ENCODE data around the gene JSRP1. TPM values are rescaled to one million over a fixed set of nuclear protein-coding genes. Genes with fewer than 3 reads are reported as not detected.

JSRP1 gene
- total and polyA plus RNA-seq, 7 donors: 0.36 to 1.6 (median 1.0) TPM; not detected in 4

DNA sequence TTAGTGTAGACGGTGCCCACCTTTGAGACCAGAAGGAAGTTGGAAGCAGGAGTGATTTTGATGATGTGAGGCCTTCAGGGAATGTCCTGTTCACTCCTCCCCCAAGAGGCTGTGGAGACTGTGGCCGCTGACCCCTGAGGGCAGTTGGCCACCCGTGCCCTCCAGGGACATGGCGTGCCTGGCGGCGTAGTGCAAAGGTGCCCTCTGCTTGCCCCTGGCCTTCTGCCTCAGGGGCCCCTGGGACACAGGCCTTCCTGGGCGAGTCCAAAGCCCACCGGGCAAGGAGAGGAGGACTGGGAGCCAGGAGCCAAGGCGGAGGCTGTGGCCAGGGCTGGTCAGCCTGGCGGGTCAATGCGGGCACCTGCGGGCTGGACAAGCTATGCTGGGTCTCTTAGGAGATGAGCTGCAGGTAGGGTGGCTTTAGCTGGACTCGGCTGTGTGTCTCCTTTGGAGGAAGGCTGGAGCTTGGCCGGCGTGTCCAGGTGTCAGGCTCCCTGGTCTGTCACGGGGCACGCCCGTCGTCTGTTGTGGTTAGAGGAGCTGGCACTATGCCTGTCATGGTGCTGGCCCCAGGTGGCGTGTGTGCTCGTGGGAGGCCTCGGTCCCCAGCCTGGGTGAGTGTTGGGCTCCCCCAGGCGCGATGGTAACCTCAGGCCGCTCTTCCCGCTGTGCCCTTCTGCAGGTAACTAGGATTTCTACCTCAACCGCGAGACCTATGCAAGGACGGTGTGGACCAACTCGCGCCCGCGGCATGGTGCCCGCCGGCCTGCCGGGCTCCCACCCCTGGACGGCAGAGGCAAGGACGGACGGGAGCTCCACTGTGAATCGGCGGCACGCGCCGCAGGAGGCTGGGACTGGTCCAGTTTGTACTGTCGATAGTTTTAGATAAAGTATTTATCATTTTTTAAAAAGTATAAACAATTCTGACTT is 26.8 kb downstream of the JSRP1 start:
- no peaks in the 10 kb centered on the region for H3K27me3 ChIP-seq
- H3K4me3 ChIP-seq: no peak overlapping the region
- H3K27ac ChIP-seq: no peak overlapping the region
- TF ChIP-seq POLR2AphosphoS5 (IDR thresholded peaks at IDR 0.05) (no peak), EP300 (IDR thresholded peaks at IDR 0.05) (no peak), POLR2A (IDR thresholded peaks at IDR 0.05) (no peak)
- TF ChIP-seq, protein P1, sequence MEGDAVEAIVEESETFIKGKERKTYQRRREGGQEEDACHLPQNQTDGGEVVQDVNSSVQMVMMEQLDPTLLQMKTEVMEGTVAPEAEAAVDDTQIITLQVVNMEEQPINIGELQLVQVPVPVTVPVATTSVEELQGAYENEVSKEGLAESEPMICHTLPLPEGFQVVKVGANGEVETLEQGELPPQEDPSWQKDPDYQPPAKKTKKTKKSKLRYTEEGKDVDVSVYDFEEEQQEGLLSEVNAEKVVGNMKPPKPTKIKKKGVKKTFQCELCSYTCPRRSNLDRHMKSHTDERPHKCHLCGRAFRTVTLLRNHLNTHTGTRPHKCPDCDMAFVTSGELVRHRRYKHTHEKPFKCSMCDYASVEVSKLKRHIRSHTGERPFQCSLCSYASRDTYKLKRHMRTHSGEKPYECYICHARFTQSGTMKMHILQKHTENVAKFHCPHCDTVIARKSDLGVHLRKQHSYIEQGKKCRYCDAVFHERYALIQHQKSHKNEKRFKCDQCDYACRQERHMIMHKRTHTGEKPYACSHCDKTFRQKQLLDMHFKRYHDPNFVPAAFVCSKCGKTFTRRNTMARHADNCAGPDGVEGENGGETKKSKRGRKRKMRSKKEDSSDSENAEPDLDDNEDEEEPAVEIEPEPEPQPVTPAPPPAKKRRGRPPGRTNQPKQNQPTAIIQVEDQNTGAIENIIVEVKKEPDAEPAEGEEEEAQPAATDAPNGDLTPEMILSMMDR (IDR thresholded peaks at IDR 0.05): no peak
- H3K4me1 ChIP-seq: peaks cover 0 to 13% (median 6%) of the 10 kb centered on the region in 4 donors
- WGBS, 2 donors: 84 to 90% methylated on average over 45 of the region's 45 CpGs
- no peak for DNase-seq
- peaks cover 7 to 94% (median 48%) of the 10 kb centered on the region in 4 donors for H3K36me3 ChIP-seq
- H3K9me3 ChIP-seq: no peaks in the 10 kb centered on the region
- intact Hi-C loops (cut with DNase I): no loop called here

DNA sequence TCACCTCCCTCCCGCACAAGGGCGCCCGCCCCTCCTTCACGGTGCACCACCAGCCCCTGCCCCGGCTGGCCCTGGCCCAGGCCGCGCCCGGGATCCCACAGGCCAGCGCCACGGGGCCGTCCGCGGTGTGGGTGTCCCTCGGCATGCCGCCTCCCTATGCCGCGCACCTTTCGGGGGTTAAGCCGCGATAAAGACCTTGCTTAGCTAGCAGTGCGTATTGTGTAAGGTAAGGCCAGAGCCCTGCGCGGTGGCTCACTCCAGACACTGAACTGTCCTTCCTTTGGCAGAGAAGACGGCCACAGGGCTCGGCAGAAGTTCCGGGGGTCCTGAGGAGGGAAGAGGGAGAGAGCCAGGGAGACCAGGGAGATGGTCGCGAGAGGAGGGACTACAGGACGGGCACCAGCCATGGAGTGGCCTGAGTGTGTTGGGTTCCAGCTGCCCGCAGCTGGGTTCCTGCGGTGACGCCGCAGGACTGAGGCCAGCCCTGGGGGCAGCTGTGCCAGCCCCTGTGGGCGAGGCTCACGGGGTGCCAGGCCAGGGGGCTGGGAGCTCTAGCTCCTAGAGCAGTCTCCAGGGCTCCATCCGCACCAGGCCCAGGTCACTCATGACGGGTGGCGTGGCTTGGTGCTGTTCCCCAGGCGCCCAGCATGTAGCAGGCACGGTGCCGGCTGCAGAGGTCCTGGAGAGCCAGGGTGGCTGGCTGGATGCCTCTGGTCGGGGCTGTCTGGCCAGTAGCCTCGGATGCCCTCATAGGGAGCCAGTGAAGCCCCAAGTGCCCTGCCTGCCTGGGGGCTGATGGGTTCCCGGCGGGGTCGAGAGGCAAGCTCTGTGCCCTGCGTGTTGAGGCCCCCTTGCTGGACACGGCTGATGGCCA is 27.8 kb downstream of the JSRP1 start:
- 93 to 95% methylated on average over 48 of the region's 48 CpGs for WGBS, 2 donors
- intact Hi-C loops (cut with DNase I): no loop called here
- TF ChIP-seq POLR2A (IDR thresholded peaks at IDR 0.05) (no peak), EP300 (IDR thresholded peaks at IDR 0.05) (no peak), POLR2AphosphoS5 (IDR thresholded peaks at IDR 0.05) (no peak)
- TF ChIP-seq, protein P1 (IDR thresholded peaks at IDR 0.05): no peak
- Histone ChIP-seq H3K27me3 (no peaks in the 10 kb centered on the region), H3K36me3 (peaks cover 12 to 96% (median 47%) of the 10 kb centered on the region in 4 donors), H3K9me3 (no peaks in the 10 kb centered on the region), H3K27ac (no peak overlapping the region), H3K4me1 (peaks cover 0 to 3% (median 0%) of the 10 kb centered on the region in 4 donors), H3K4me3 (no peak overlapping the region)
- DNase-seq: no peak

DNA sequence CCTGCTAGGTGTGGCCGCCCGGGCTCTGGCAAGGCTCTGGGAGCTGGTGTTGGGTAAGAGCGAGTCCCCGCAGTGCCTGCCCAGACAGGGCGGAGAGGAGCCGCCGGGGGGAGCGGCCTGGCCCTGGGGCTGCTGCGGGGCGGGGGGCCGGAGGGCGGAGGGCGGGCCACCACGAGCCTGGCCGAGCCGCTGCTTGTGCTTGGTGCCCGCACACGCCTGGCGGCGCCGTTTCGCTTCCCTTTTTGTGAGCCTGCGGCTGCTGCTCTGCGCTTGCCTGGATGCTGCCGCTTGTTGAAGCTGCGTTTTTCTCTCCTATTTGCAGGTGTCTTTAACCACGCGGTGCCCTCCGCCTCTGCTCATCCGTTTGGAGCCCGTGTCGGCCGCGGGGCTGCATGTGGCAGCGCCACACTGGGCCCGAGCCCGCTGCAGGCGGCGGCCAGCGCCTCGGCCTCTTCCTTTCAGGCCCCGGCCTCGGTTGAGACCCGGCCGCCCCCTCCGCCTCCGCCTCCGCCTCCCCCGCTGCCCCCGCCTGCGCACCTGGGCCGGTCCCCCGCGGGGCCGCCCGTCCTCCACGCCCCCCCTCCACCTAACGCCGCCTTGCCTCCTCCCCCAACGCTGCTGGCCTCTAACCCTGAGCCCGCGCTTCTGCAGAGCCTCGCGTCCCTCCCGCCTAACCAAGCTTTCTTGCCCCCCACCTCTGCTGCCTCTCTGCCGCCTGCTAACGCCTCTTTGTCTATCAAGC is 28.6 kb downstream of the JSRP1 start:
- intact Hi-C loops (cut with DNase I): no loop called here
- Histone ChIP-seq H3K4me1 (no peaks in the 10 kb centered on the region), H3K27ac (no peak overlapping the region), H3K36me3 (peaks cover 12 to 96% (median 46%) of the 10 kb centered on the region in 4 donors), H3K9me3 (no peaks in the 10 kb centered on the region), H3K4me3 (no peak overlapping the region), H3K27me3 (no peaks in the 10 kb centered on the region)
- no peak for TF ChIP-seq EP300 (IDR thresholded peaks at IDR 0.05)
- TF ChIP-seq, protein P1 (IDR thresholded peaks at IDR 0.05): no peak
- WGBS, 2 donors: 89 to 93% methylated on average over 67 of the region's 67 CpGs
- DNase-seq: no peak

DNA sequence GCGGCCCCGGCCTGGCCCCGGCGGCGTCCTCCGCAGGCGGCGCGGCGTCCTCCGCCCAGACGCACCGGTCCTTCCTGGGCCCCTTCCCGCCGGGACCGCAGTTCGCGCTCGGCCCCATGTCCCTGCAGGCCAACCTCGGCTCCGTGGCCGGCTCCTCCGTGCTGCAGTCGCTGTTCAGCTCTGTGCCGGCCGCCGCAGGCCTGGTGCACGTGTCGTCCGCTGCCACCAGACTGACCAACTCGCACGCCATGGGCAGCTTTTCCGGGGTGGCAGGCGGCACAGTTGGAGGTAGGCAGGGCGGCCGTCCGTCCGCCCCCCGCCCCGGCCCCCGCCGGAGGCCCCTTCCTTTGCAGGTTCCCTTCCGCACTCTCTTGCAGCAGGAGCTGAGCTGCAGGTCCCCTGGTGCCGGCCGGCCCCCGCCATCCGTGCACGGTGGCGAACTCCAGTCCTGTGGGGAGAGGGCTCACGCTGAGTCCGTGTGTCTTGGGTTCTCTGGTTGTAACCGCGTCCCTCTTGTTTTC is 29.3 kb downstream of the JSRP1 start:
- no peak for TF ChIP-seq POLR2AphosphoS5 (IDR thresholded peaks at IDR 0.05)
- no peak for TF ChIP-seq POLR2A (IDR thresholded peaks at IDR 0.05)
- TF ChIP-seq, protein P1 (IDR thresholded peaks at IDR 0.05): no peak
- no peak for TF ChIP-seq EP300 (IDR thresholded peaks at IDR 0.05)
- no peaks in the 10 kb centered on the region for H3K27me3 ChIP-seq
- DNase-seq: no peak
- H3K4me3 ChIP-seq: no peak overlapping the region
- peaks cover 12 to 99% (median 48%) of the 10 kb centered on the region in 4 donors for H3K36me3 ChIP-seq
- H3K4me1 ChIP-seq: no peaks in the 10 kb centered on the region
- intact Hi-C loops (cut with DNase I): no loop called here
- 97% methylated on average over 53 of the region's 53 CpGs for whole genome bisulfite sequencing, 2 donors
- H3K27ac ChIP-seq: no peak overlapping the region
- H3K9me3 ChIP-seq: no peaks in the 10 kb centered on the region

Data from sigmoid colon (tissue), 7 donors.